Measurements from ENCODE around the gene TUBB2B.

The TUBB2B gene

DNA sequence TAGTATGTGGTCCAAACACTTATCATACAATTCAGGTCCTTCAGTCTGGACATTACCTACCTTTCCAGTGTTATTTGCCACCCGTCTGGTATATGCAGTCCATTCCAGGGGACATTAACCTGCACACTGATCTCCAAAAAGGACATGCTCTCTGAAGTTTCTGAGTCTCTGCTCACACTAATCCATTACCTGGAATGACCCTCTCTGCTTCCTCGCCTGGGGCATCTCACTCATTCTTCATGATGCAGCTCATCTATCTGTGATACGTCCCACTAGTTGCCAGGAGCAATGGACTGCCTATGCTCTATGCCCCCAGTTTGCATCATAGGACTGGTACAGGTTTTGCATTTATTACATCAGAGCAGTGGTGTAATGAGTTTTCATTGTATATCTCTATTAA lies 5.9 kb upstream of the TUBB2B start:
- peak; percentile 35 for DNase-seq (ENCODE audit: low read depth)
- TF ChIP-seq, protein P1, sequence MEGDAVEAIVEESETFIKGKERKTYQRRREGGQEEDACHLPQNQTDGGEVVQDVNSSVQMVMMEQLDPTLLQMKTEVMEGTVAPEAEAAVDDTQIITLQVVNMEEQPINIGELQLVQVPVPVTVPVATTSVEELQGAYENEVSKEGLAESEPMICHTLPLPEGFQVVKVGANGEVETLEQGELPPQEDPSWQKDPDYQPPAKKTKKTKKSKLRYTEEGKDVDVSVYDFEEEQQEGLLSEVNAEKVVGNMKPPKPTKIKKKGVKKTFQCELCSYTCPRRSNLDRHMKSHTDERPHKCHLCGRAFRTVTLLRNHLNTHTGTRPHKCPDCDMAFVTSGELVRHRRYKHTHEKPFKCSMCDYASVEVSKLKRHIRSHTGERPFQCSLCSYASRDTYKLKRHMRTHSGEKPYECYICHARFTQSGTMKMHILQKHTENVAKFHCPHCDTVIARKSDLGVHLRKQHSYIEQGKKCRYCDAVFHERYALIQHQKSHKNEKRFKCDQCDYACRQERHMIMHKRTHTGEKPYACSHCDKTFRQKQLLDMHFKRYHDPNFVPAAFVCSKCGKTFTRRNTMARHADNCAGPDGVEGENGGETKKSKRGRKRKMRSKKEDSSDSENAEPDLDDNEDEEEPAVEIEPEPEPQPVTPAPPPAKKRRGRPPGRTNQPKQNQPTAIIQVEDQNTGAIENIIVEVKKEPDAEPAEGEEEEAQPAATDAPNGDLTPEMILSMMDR (IDR thresholded peaks at IDR 0.05; ENCODE audit: insufficient read depth, low read depth, low read length, missing control alignments) = no peak
- no peak overlapping the region for H3K4me3 ChIP-seq (ENCODE audit: low read length)

DNA sequence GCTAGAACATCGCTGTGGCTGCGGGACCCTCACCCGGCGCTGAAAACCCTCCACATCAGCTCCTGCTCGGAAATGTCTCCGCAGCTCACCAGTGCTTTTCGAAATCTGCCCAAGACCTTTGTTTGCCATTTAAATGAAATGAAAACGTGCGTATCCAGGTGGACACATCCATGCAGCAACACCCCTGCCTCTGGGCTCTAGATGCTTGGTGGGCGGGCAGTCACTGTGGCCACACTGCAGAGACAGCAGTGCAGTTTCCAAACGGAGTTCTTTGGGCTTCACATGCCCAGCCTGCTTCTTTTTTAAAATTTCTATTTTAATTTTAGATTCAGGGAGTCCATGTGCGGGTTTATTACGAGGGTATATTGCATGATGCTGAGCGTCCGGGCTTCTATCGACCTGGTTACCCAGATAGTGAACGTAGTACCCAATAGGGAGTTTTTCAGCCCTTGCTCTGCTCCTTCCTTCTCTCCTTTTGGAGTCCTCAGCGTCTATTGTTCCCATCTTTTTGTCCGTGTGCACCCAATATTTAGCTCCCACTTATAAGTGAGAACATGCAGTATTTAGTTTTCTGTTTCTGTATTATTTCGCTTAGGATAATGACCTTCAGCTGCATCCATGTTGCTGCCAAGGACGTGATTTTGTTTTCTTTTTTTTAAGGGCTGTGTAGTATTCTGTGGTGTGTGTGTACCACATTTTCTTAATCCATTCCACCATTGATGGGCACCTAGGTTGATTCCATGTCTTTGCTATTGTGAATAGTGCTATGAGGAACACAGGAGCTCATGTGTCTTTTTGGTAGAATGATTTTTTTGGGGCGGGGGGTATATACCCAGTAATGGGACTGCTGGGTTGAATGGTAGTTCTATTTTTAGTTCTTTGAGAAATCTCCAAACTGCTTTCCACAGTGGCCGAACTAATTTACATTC lies 4.8 kb upstream of the TUBB2B start:
- TF ChIP-seq, protein P1 (IDR thresholded peaks at IDR 0.05; ENCODE audit: insufficient read depth, low read depth, low read length, missing control alignments) = no peak
- H3K4me3 ChIP-seq (ENCODE audit: low read length) = peak overlapping the region; percentile 46
- no peak for DNase-seq (ENCODE audit: low read depth)

DNA sequence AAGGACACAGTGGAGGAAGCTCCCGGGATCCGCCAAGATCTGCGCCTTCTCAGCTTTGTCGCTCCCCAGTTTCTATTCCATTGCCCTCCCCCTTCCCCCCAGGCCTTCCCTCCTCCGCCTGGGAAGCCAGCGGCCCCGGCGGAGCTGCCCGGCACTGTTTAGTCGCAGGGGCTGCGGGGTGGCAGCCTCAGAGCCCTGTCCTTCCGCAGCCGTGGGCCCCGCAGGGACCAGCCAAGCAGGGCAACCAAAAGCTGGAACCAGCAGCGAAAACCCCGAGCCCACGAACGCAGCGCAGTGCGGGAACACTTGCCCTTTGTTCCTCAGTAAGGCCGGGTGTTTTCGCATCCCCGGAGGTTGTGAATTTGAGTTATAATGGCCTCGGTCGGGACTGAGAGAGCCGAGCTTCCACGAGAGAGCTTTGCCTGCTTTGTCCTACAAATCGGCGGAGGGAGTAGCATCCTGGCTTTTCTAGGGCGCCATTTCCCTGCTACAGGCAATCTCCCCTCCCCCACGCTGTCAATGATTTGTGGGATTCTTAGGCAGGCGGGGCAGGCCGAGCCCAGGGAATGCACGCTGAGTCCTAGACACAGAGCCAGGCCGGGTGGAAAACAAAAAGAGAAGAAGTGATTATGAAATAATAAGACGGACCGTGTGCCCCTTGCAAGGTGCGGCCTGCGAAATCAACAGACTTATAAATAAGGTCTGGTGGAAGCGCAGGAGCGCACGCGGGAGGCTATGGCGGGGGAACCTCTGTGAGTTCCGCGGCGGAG lies 4.0 kb upstream of the TUBB2B start:
- TF ChIP-seq, protein P1 (IDR thresholded peaks at IDR 0.05; ENCODE audit: insufficient read depth, low read depth, low read length, missing control alignments) = no peak
- peak; percentile 52 for DNase-seq (ENCODE audit: low read depth)
- peak overlapping the region; percentile 46 for H3K4me3 ChIP-seq (ENCODE audit: low read length)

DNA sequence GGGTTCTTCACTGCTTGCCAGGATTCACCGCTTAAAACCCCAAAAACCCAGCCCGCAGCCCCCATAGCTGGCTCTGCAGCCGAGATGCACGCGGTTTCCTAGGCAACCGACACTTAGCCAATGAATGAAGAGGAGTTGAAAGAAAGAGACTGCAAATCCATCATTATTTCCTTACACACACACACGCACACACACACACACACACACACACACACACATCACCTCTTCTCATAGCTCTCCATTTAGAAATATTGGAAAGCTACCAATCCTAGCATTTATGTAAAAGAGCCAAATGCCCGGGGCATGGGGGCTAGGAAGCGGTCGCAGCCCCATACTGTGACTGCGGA lies 3.4 kb upstream of the TUBB2B start:
- peak overlapping the region; percentile 46 for H3K4me3 ChIP-seq (ENCODE audit: low read length)
- DNase-seq (ENCODE audit: low read depth) = no peak
- TF ChIP-seq, protein P1 (IDR thresholded peaks at IDR 0.05; ENCODE audit: insufficient read depth, low read depth, low read length, missing control alignments) = no peak

DNA sequence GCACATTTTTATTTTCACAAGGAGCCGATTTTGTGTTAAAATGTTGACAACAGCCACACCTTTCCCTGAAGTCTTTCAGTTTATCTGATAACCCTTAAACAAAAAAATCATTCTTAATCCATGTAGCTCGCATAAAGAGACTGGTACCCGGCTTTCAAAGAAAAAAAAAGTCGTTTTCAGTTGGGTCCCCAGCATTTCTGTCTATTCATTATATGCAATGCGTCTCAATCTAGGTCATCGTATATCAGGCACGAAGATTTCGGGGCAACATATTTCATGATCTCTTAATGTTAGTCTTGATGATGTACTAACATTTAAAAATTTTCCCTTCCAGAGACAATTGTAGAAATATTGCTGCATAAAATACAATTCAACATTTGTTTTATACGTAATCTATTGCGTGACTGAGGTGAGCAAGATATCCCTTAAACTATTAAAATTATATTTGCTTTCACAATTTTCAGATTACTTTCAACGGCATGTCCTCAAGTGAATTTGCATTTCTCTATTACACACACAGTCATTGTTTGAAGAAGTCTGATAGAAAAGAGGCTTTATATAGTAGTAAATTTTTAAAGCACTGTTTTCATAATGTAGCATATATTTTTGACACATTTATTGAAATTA lies 2.9 kb upstream of the TUBB2B start:
- TF ChIP-seq, protein P1 (IDR thresholded peaks at IDR 0.05; ENCODE audit: insufficient read depth, low read depth, low read length, missing control alignments) = no peak
- H3K4me3 ChIP-seq (ENCODE audit: low read length) = no peak overlapping the region
- DNase-seq (ENCODE audit: low read depth) = no peak

DNA sequence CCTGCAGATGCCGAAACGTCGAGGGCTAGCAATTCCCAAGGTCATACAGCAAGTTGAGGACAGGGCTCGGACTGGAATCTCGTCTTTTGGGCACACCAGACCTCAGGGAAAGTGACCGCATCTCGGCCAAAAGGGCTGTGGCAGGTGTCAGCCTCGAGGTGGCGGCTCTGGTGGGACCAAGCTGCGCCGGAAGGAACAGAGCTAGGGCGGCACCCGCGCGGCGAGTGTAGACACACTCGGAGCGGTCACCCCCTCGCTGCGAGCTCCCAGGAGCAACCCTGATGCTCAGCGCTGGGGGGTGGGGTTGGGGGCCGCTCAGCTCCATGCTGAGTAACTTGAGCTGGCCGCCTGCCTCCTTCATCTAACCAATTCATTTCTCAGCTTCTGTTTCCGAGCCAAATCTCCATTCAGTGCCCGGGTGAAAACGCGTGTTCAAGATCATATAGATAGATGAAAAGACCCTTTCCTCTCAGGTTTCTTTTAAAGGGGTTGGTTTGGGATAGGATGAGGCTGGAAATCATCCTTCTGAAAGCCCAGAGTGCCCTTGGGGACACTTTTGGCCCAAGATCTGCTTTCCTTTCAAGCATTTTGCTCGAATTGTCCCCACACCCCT lies 2.2 kb upstream of the TUBB2B start:
- no peak overlapping the region for H3K4me3 ChIP-seq (ENCODE audit: low read length)
- TF ChIP-seq, protein P1 (IDR thresholded peaks at IDR 0.05; ENCODE audit: insufficient read depth, low read depth, low read length, missing control alignments) = no peak
- DNase-seq (ENCODE audit: low read depth) = no peak
